Smooth muscle cell (in vitro differentiated cells): ENCODE data around the gene CADM4. TPM values are rescaled to one million over a fixed set of nuclear protein-coding genes. Genes with fewer than 3 reads are reported as not detected.

Source experiments
- DNase-seq: peaks from one replicate; lab custom pipeline; 2025; ENCODE audit not compliant: unreplicated experiment; lab: John Stamatoyannopoulos, UW
- H2AFZ ChIP-seq: fragments of 200-600 bp; sonication (generic); 2 replicates; pipeline ENCODE4 v1.6.0; 2016; ENCODE audit warnings: antibody characterized with exemption, low read depth, mild to moderate bottlenecking
- H3F3A ChIP-seq: fragments of 200-600 bp; sonication (generic); 2 replicates; pipeline ENCODE4 v1.6.0; 2017; ENCODE audit warnings: antibody characterized with exemption, low read depth
- H3K27ac ChIP-seq: fragments of 200-600 bp; sonication (generic); 2 replicates; pipeline ENCODE4 v1.5.1; 2016; ENCODE audit warnings: low read depth, mild to moderate bottlenecking
- H3K27me3 ChIP-seq: fragments of 200-600 bp; sonication (generic); 2 replicates; pipeline ENCODE4 v1.6.1; 2016; ENCODE audit warnings: low read depth, mild to moderate bottlenecking
- H3K36me3 ChIP-seq: fragments of 200-600 bp; sonication (generic); 2 replicates; pipeline ENCODE4 v1.5.1; 2016; ENCODE audit warnings: low read depth
- H3K4me1 ChIP-seq: fragments of 200-600 bp; sonication (generic); 2 replicates; pipeline ENCODE4 v1.5.1; 2016; ENCODE audit warnings: low read depth
- H3K4me2 ChIP-seq: fragments of 200-600 bp; sonication (generic); 2 replicates; pipeline ENCODE4 v1.6.0; 2016; ENCODE audit warnings: mild to moderate bottlenecking
- H3K4me3 ChIP-seq: fragments of 200-600 bp; sonication (generic); 2 replicates; pipeline ENCODE4 v1.5.1; 2016; ENCODE audit warnings: mild to moderate bottlenecking
- H3K79me2 ChIP-seq: fragments of 200-600 bp; sonication (generic); 2 replicates; pipeline ENCODE4 v1.6.0; 2016; ENCODE audit warnings: low read depth, mild to moderate bottlenecking
- H3K9ac ChIP-seq: fragments of 200-600 bp; sonication (generic); 2 replicates; pipeline ENCODE4 v1.6.0; 2016; ENCODE audit warnings: low read depth
- H3K9me3 ChIP-seq: fragments of 200-600 bp; sonication (generic); replicated peaks from 2 replicates; pipeline ENCODE4 v1.5.1; 2016; ENCODE audit warnings: low read depth
- H4K20me1 ChIP-seq: fragments of 200-600 bp; sonication (generic); 2 replicates; pipeline ENCODE4 v1.6.0; 2016; ENCODE audit warnings: low read depth
- CTCF ChIP-seq: fragments of 200-600 bp; sonication (generic); IDR thresholded peaks from 2 replicates; pipeline ENCODE4 v1.5.1; 2017; ENCODE audit warnings: borderline replicate concordance, mild to moderate bottlenecking, antibody characterized with exemption; ENCODE audit not compliant: insufficient read depth, poor library complexity, severe bottlenecking
- WGBS: methylation state at CpG from one replicate; pipeline ENCODE4 v1.1.7; 2016; ENCODE audit warnings: low lambda C conversion rate; 5-methylcytosine and 5-hydroxymethylcytosine counted together
- polyA plus RNA-seq: library from polyadenylated mRNA; unstranded; fragments of >200 nt; fragmentation: Nextera tagmentation; extraction: Ambion mirVana; gene quantifications from 2 replicates; pipeline ENCODE4 v1.2.1, GENCODE V29; 2016
- total RNA-seq: library from RNA; depleted of rRNA; stranded (reverse); fragments of >200 nt; gene quantifications from 2 replicates; pipeline ENCODE4 v1.2.3, GENCODE V29; 2014

CADM4 gene
- total and polyA plus RNA-seq, 2 experiments from 2014 or later, result 1.9 to 2.4 TPM

- no peak overlapping the region for H3K4me3 ChIP-seq
- no peak overlapping the region for H3K9ac ChIP-seq
- no peak overlapping the region for H3K27ac ChIP-seq
- peaks cover 3% of the 10 kb centered on the region for H3K36me3 ChIP-seq
- no peak overlapping the region for H3K4me2 ChIP-seq
- no peak for DNase-seq
- H3K9me3 ChIP-seq, result no peaks in the 10 kb centered on the region
- H3K27me3 ChIP-seq, result no peaks in the 10 kb centered on the region
- no peaks in the 10 kb centered on the region for H3K79me2 ChIP-seq
- H2AFZ ChIP-seq, result no peak overlapping the region
- WGBS, result 96% methylated on average over 6 of the region's 6 CpGs
- H3K4me1 ChIP-seq, result no peaks in the 10 kb centered on the region
- no peak for TF ChIP-seq CTCF
- H3F3A ChIP-seq, result no peaks in the 10 kb centered on the region
- H4K20me1 ChIP-seq, result no peaks in the 10 kb centered on the region
These were observed 9.0 kb upstream of the CADM4 start for GRCh38 chr19:43648633-43649032.

GRCh38 chr19:43644181-43644580, 4.5 kb upstream of the CADM4 start:
- 89% methylated on average over 13 of the region's 13 CpGs for WGBS
- Histone ChIP-seq H3K4me1 (no peaks in the 10 kb centered on the region), H3K27ac (no peak overlapping the region), H3K9me3 (no peaks in the 10 kb centered on the region), H3K27me3 (peaks cover 23% of the 10 kb centered on the region), H3K9ac (no peak overlapping the region), H3K4me2 (no peak overlapping the region), H3K36me3 (peaks cover 3% of the 10 kb centered on the region), H3K79me2 (no peaks in the 10 kb centered on the region), H3F3A (no peaks in the 10 kb centered on the region), H2AFZ (no peak overlapping the region), H3K4me3 (no peak overlapping the region), H4K20me1 (no peaks in the 10 kb centered on the region)
- no peak for DNase-seq
- TF ChIP-seq CTCF, result no peak

- peaks cover 31% of the 10 kb centered on the region for H3K27me3 ChIP-seq
- H3K4me2 ChIP-seq, result no peak overlapping the region
- no peaks in the 10 kb centered on the region for H3K4me1 ChIP-seq
- no peaks in the 10 kb centered on the region for H3K79me2 ChIP-seq
- no peaks in the 10 kb centered on the region for H3F3A ChIP-seq
- H3K9me3 ChIP-seq, result no peaks in the 10 kb centered on the region
- TF ChIP-seq CTCF, result no peak
- H3K4me3 ChIP-seq, result no peak overlapping the region
- no peak overlapping the region for H2AFZ ChIP-seq
- WGBS, result 82% methylated on average over 3 of the region's 3 CpGs
- no peak for DNase-seq
- no peak overlapping the region for H3K9ac ChIP-seq
- no peaks in the 10 kb centered on the region for H4K20me1 ChIP-seq
- H3K27ac ChIP-seq, result no peak overlapping the region
- H3K36me3 ChIP-seq, result peaks cover 3% of the 10 kb centered on the region
These were observed 3.7 kb upstream of the CADM4 start for GRCh38 chr19:43643326-43643725.

- H3K27me3 ChIP-seq, result peaks cover 39% of the 10 kb centered on the region
- no peak overlapping the region for H2AFZ ChIP-seq
- no peak for TF ChIP-seq CTCF
- no peaks in the 10 kb centered on the region for H3F3A ChIP-seq
- H3K9me3 ChIP-seq, result no peaks in the 10 kb centered on the region
- DNase-seq, result no peak
- H3K9ac ChIP-seq, result no peak overlapping the region
- no peaks in the 10 kb centered on the region for H3K4me1 ChIP-seq
- H3K79me2 ChIP-seq, result no peaks in the 10 kb centered on the region
- no peak overlapping the region for H3K4me2 ChIP-seq
- 79% methylated on average over 4 of the region's 4 CpGs for WGBS
- no peak overlapping the region for H3K27ac ChIP-seq
- H4K20me1 ChIP-seq, result no peaks in the 10 kb centered on the region
- peaks cover 3% of the 10 kb centered on the region for H3K36me3 ChIP-seq
- H3K4me3 ChIP-seq, result no peak overlapping the region
These were observed 2.9 kb upstream of the CADM4 start for GRCh38 chr19:43642531-43642930.
